ENCODE results near the gene NCOA1.

NCOA1 gene

DNA sequence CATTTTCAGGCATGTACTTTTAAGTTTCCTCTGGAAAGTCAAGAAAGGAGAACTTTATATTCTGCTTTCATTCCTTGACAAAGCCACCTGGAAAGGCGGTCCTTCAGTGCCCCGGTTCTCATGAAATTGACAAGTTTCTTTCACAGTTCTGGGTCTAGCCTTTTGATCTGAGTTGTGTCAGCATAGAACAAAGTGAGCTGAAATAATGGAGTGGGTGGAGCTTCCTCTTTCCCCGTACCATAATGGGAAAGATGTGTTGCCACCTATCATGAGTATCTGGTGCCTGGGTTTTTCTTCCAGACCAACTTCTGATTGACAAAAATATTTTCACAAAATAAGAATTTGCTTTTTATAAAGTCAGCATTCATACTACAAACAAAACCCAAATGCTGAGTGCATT, 252.9 kb downstream of the NCOA1 start:
- TF ChIP-seq EZH2 (IDR thresholded peaks at IDR 0.05; ENCODE audit: borderline replicate concordance, low read length) = no peak
- TF ChIP-seq, protein P1, sequence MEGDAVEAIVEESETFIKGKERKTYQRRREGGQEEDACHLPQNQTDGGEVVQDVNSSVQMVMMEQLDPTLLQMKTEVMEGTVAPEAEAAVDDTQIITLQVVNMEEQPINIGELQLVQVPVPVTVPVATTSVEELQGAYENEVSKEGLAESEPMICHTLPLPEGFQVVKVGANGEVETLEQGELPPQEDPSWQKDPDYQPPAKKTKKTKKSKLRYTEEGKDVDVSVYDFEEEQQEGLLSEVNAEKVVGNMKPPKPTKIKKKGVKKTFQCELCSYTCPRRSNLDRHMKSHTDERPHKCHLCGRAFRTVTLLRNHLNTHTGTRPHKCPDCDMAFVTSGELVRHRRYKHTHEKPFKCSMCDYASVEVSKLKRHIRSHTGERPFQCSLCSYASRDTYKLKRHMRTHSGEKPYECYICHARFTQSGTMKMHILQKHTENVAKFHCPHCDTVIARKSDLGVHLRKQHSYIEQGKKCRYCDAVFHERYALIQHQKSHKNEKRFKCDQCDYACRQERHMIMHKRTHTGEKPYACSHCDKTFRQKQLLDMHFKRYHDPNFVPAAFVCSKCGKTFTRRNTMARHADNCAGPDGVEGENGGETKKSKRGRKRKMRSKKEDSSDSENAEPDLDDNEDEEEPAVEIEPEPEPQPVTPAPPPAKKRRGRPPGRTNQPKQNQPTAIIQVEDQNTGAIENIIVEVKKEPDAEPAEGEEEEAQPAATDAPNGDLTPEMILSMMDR (IDR thresholded peaks at IDR 0.05; ENCODE audit: low read length) = no peak
- H3K9me2 ChIP-seq (ENCODE audit: low read depth, low read length) = no peaks in the 10 kb centered on the region
- no peak overlapping the region for H3K27ac ChIP-seq (ENCODE audit: low read depth, low read length, poor library complexity, severe bottlenecking)
- H3K9ac ChIP-seq (ENCODE audit: low read length) = no peak overlapping the region
- H3K4me2 ChIP-seq (ENCODE audit: low read length) = no peak overlapping the region
- H4K20me1 ChIP-seq (ENCODE audit: insufficient read depth, low read length) = no peaks in the 10 kb centered on the region
- no peaks in the 10 kb centered on the region for H3F3A ChIP-seq (ENCODE audit: insufficient read depth, low read length)
- H3K79me2 ChIP-seq (ENCODE audit: insufficient read depth, low read length) = no peaks in the 10 kb centered on the region
- H3K4me1 ChIP-seq (ENCODE audit: insufficient read depth, low read length, severe bottlenecking) = peaks cover 4% of the 10 kb centered on the region
- no peaks in the 10 kb centered on the region for H3K27me3 ChIP-seq (ENCODE audit: insufficient read depth, low read length)
- H3K36me3 ChIP-seq (ENCODE audit: insufficient read depth, low read length) = peaks cover 4% of the 10 kb centered on the region; the same call in 1 of the 2 replicates
- no peak overlapping the region for H2AFZ ChIP-seq (ENCODE audit: low read length)
- no peak overlapping the region for H3K4me3 ChIP-seq (ENCODE audit: low read depth, low read length, poor library complexity, severe bottlenecking)
- H3K9me3 ChIP-seq (ENCODE audit: low read length) = no peaks in the 10 kb centered on the region

DNA sequence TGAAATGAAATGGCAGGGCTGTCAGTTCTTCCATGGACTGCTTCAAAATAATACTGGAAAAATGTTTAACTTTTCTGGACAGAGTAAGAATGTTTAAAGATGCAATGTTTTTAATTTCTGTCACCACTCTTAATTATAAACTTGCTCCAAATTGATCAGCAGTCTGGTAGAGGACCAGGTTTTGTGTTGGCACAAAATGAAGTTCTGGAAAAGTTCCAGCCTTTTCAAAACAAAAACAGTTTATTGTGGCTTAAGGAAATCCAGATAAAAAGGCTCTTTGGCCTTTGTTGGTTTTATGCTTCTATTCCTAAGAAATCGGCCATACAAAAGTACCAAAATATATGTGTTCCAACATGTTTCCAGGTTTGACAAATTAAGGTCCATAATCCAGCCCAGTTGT, 253.3 kb downstream of the NCOA1 start:
- H3K79me2 ChIP-seq (ENCODE audit: insufficient read depth, low read length) = no peaks in the 10 kb centered on the region
- H2AFZ ChIP-seq (ENCODE audit: low read length) = no peak overlapping the region
- no peaks in the 10 kb centered on the region for H3F3A ChIP-seq (ENCODE audit: insufficient read depth, low read length)
- H3K9ac ChIP-seq (ENCODE audit: low read length) = no peak overlapping the region
- no peaks in the 10 kb centered on the region for H4K20me1 ChIP-seq (ENCODE audit: insufficient read depth, low read length)
- H3K27ac ChIP-seq (ENCODE audit: low read depth, low read length, poor library complexity, severe bottlenecking) = no peak overlapping the region
- peaks cover 4% of the 10 kb centered on the region for H3K4me1 ChIP-seq (ENCODE audit: insufficient read depth, low read length, severe bottlenecking)
- TF ChIP-seq, protein P1 (IDR thresholded peaks at IDR 0.05; ENCODE audit: low read length) = no peak
- TF ChIP-seq EZH2 (IDR thresholded peaks at IDR 0.05; ENCODE audit: borderline replicate concordance, low read length) = no peak
- H3K9me3 ChIP-seq (ENCODE audit: low read length) = no peaks in the 10 kb centered on the region
- H3K27me3 ChIP-seq (ENCODE audit: insufficient read depth, low read length) = no peaks in the 10 kb centered on the region
- H3K36me3 ChIP-seq (ENCODE audit: insufficient read depth, low read length) = peaks cover 4% of the 10 kb centered on the region; the same call in 1 of the 2 replicates
- no peak overlapping the region for H3K4me2 ChIP-seq (ENCODE audit: low read length)
- H3K4me3 ChIP-seq (ENCODE audit: low read depth, low read length, poor library complexity, severe bottlenecking) = no peak overlapping the region
- H3K9me2 ChIP-seq (ENCODE audit: low read depth, low read length) = no peaks in the 10 kb centered on the region

DNA sequence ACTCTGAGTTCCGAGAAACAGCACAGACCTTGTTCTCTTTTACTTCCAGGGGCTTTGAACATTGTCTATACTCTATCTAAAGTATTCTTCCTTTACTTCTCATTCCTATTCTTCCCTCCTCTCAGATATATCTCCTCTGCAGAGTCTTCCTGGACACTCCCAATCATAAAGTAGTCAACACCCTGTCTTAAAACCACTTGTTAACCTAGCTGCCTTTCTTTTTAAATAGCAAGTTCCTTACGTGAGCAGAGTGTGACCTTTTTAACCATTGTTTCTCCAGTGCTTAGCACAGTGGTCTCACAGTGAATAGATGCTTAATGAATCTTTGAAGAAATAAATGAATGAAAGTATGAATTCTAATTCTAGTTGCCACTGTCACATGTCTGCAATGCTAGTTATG, 254.8 kb downstream of the NCOA1 start:
- H3K36me3 ChIP-seq (ENCODE audit: insufficient read depth, low read length) = peaks cover 4% of the 10 kb centered on the region; the same call in 1 of the 2 replicates
- no peaks in the 10 kb centered on the region for H3F3A ChIP-seq (ENCODE audit: insufficient read depth, low read length)
- no peak overlapping the region for H3K4me3 ChIP-seq (ENCODE audit: low read depth, low read length, poor library complexity, severe bottlenecking)
- no peak overlapping the region for H3K9ac ChIP-seq (ENCODE audit: low read length)
- H3K4me1 ChIP-seq (ENCODE audit: insufficient read depth, low read length, severe bottlenecking) = peaks cover 4% of the 10 kb centered on the region
- H3K9me2 ChIP-seq (ENCODE audit: low read depth, low read length) = no peaks in the 10 kb centered on the region
- no peaks in the 10 kb centered on the region for H3K79me2 ChIP-seq (ENCODE audit: insufficient read depth, low read length)
- H4K20me1 ChIP-seq (ENCODE audit: insufficient read depth, low read length) = no peaks in the 10 kb centered on the region
- H3K27ac ChIP-seq (ENCODE audit: low read depth, low read length, poor library complexity, severe bottlenecking) = no peak overlapping the region
- no peak overlapping the region for H3K4me2 ChIP-seq (ENCODE audit: low read length)
- H3K27me3 ChIP-seq (ENCODE audit: insufficient read depth, low read length) = no peaks in the 10 kb centered on the region
- no peak for TF ChIP-seq EZH2 (IDR thresholded peaks at IDR 0.05; ENCODE audit: borderline replicate concordance, low read length)
- TF ChIP-seq, protein P1 (IDR thresholded peaks at IDR 0.05; ENCODE audit: low read length) = no peak
- no peaks in the 10 kb centered on the region for H3K9me3 ChIP-seq (ENCODE audit: low read length)
- no peak overlapping the region for H2AFZ ChIP-seq (ENCODE audit: low read length)
